ENCODE results near the gene MRTFA. TPM values are rescaled to one million over a fixed set of nuclear protein-coding genes. Genes with fewer than 3 reads are reported as not detected.
A peak's percentile ranks its signal among the peaks of the same experiment; 100 is the strongest.

The MRTFA gene
- total RNA-seq, 1 donor from 2014 or later: 19.7 TPM

- DNase-seq (ENCODE audit: low read depth, low spot score): no peak
These were observed 137.9 kb downstream of the MRTFA start for GRCh38 chr22:40498420-40499208.

- DNase-seq (ENCODE audit: low read depth, low spot score): no peak
These were observed 143.1 kb downstream of the MRTFA start for GRCh38 chr22:40493441-40493840.

GRCh38 chr22:40491990-40492631, 144.4 kb downstream of the MRTFA start:
- no peak for DNase-seq (ENCODE audit: low read depth, low spot score)

GRCh38 chr22:40487663-40488249, 148.8 kb downstream of the MRTFA start:
- DNase-seq (ENCODE audit: low read depth, low spot score): no peak

- DNase-seq (ENCODE audit: low read depth, low spot score): no peak
These were observed 149.4 kb downstream of the MRTFA start for GRCh38 chr22:40486962-40487602.

GRCh38 chr22:40485813-40486667, 150.5 kb downstream of the MRTFA start:
- no peak for DNase-seq (ENCODE audit: low read depth, low spot score)

GRCh38 chr22:40484906-40485669, 151.4 kb downstream of the MRTFA start:
- no peak for DNase-seq (ENCODE audit: low read depth, low spot score)

- no peak for DNase-seq (ENCODE audit: low read depth, low spot score)
These were observed 153.6 kb downstream of the MRTFA start for GRCh38 chr22:40482886-40483285.

- no peak for DNase-seq (ENCODE audit: low read depth, low spot score)
These were observed 154.1 kb downstream of the MRTFA start for GRCh38 chr22:40482391-40482790.

GRCh38 chr22:40480996-40481395, 155.5 kb downstream of the MRTFA start:
- peak; percentile 39 for DNase-seq (ENCODE audit: low read depth, low spot score)

- no peak for DNase-seq (ENCODE audit: low read depth, low spot score)
These were observed 156.5 kb downstream of the MRTFA start for GRCh38 chr22:40479887-40480538.

- DNase-seq (ENCODE audit: low read depth, low spot score): no peak
These were observed 157.3 kb downstream of the MRTFA start for GRCh38 chr22:40479126-40479800.

GRCh38 chr22:40478338-40479125, 158.0 kb downstream of the MRTFA start:
- DNase-seq (ENCODE audit: low read depth, low spot score): no peak

- DNase-seq (ENCODE audit: low read depth, low spot score): no peak
These were observed 158.7 kb downstream of the MRTFA start for GRCh38 chr22:40477683-40478337.

- no peak for DNase-seq (ENCODE audit: low read depth, low spot score)
These were observed 160.2 kb downstream of the MRTFA start for GRCh38 chr22:40476341-40476740.

GRCh38 chr22:40473703-40474102, 162.8 kb downstream of the MRTFA start:
- DNase-seq (ENCODE audit: low read depth, low spot score): no peak

- no peak for DNase-seq (ENCODE audit: low read depth, low spot score)
These were observed 163.9 kb downstream of the MRTFA start for GRCh38 chr22:40472579-40472978.

- no peak for DNase-seq (ENCODE audit: low read depth, low spot score)
These were observed 164.5 kb downstream of the MRTFA start for GRCh38 chr22:40472051-40472450.
